Panc1 (cell line): Measurements from ENCODE around the gene TSC22D1. TPM values are rescaled to one million over a fixed set of nuclear protein-coding genes. Genes with fewer than 3 reads are reported as not detected.

Experiments
- ATAC-seq: fragments of 200-7000 bp; cut with Tn5 transposase; 2 replicates; pipeline ENCODE4 v1.9.1; 2020; ENCODE audit warnings: mild to moderate bottlenecking, moderate library complexity
- BruUV-seq: library from RNA; stranded (reverse); fragments of 400-500 nt; replicated peaks from 2 replicates; lab custom pipeline; 2021; lab: Mats Ljungman, UMichigan
- CTCF ChIA-PET: fragments of 300-600 bp; sonication (Branson Sonifier 250); formaldehyde crosslinking; loops from one replicate; lab custom pipeline; 2022; ENCODE audit warnings: antibody characterized with exemption; lab: Charles Lee
- POLR2A ChIA-PET: fragments of 300-600 bp; sonication (Branson Sonifier 250); formaldehyde crosslinking; loops from one replicate; lab custom pipeline; 2022; ENCODE audit warnings: antibody characterized with exemption; lab: Charles Lee
- DNase-seq: peaks from one replicate; pipeline ENCODE4 v3.0.0-alpha.2; 2010; ENCODE audit warnings: low read depth, low spot score
- H3K27ac ChIP-seq: 2 replicates; pipeline ENCODE4 v1.5.1; 2011; ENCODE audit warnings: mild to moderate bottlenecking, low read length, inconsistent platforms
- H3K27me3 ChIP-seq: fragments of 200-500 bp; sonication (Bioruptor generic); 2 replicates; pipeline ENCODE4 v1.6.0; 2014; ENCODE audit warnings: low read length, inconsistent platforms; ENCODE audit not compliant: control insufficient read depth, insufficient read depth
- H3K36me3 ChIP-seq: fragments of 200-500 bp; sonication (Bioruptor generic); 2 replicates; pipeline ENCODE4 v1.5.1; 2014; ENCODE audit warnings: inconsistent platforms, mild to moderate bottlenecking, low read length, moderate library complexity; ENCODE audit not compliant: control insufficient read depth, insufficient read depth
- H3K4me1 ChIP-seq: 2 replicates; pipeline ENCODE4 v1.5.1; 2011; ENCODE audit warnings: inconsistent platforms, mild to moderate bottlenecking, low read length, moderate library complexity; ENCODE audit not compliant: control insufficient read depth, insufficient read depth
- H3K4me3 ChIP-seq, 2 experiments: 2 replicates each; pipeline ENCODE4 v1.5.1; 2011 to 2012; ENCODE audit warnings: low read depth in 2 of 2, low read length in 2 of 2, mild to moderate bottlenecking in 2 of 2, inconsistent platforms in 1 of 2, moderate library complexity in 1 of 2
- H3K9me3 ChIP-seq: fragments of 200-500 bp; sonication (Bioruptor generic); 2 replicates; pipeline ENCODE4 v1.5.1; 2014; ENCODE audit warnings: low read depth, mild to moderate bottlenecking, inconsistent platforms, low read length, moderate library complexity; ENCODE audit not compliant: control insufficient read depth, insufficient read depth
- CTCF ChIP-seq: fragments of 450-650 bp; IDR thresholded peaks from 2 replicates; pipeline ENCODE4 v1.5.1; 2017; ENCODE audit warnings: mild to moderate bottlenecking
- POLR2AphosphoS5 ChIP-seq: IDR thresholded peaks from 2 replicates; pipeline ENCODE4 v1.6.1; 2012; ENCODE audit warnings: mild to moderate bottlenecking, low read depth, low read length, moderate library complexity
- SIN3A ChIP-seq: IDR thresholded peaks from 2 replicates; pipeline ENCODE4 v1.6.1; 2012; ENCODE audit warnings: low read depth, mild to moderate bottlenecking, low read length, moderate library complexity, borderline replicate concordance; ENCODE audit not compliant: insufficient read depth
- TCF7L2 ChIP-seq: IDR thresholded peaks from 2 replicates; pipeline ENCODE4 v1.6.1; 2011; ENCODE audit warnings: mild to moderate bottlenecking, low read depth, low read length, inconsistent platforms
- in situ Hi-C: cut with HindIII; loops from 2 replicates; pipeline ENCODE4 v1.10.0; 2016; ENCODE audit warnings: low sequenced_read_pairs, low pct_unique_long_range_greater_than_20kb
- intact Hi-C: fragments of 100-400 bp; cut with micrococcal nuclease; formaldehyde crosslinking; loops from one replicate; pipeline ENCODE4 v1.10.0; 2022; ENCODE audit not compliant: unreplicated experiment
- total RNA-seq: library from RNA; stranded (reverse); gene quantifications from one replicate; pipeline ENCODE4 v1.2.1, GENCODE V29; 2021; ENCODE audit not compliant: unreplicated experiment
- TF ChIP-seq, protein P1 (sequence below), 2 experiments: IDR thresholded peaks; 2 replicates each; pipeline ENCODE4 v1.6.1; 2011 to 2012; ENCODE audit warnings: low read depth in 2 of 2, control low read depth in 1 of 2, low read length in 1 of 2, mild to moderate bottlenecking in 1 of 2, moderate library complexity in 1 of 2; ENCODE audit not compliant: insufficient read depth in 1 of 2

Gene TSC22D1
- total RNA-seq, 1 experiment from 2014 or later = 31.8 TPM

DNA sequence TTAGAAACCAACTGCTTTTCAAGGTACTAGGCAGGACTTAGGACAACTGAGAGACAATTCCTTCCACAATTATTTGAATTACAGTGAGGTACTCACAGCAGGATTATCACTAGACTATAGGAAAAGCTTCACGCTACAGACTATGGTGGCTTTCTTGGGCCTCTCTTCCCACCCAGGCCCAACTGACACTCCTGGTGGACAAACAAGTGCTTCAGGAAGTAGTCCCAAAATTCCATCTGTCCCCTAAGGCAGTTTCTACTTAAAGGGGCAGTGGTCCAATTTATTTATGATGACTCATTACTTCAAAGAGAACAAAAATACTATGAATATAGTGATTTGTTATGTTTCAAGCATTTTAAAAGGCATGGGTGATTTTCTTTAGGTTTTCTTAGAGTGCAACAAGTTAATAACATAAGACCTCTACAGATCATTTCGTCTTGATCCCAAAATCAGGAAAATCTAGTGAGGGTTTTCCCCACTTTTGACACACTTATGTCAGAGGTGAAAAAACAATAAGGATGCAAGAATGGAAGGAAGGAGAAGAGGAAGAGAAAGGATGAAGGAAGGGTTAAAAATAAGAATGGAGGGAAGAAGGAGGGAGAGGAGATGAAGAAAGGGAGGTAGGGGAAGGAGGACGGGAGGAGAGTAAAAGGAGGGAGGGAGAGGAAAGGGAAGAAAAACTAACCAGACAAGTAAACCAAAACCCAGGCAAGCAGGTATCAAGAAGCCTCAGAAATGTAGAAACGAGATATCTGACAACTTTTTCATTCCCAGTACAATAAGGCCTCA, 101.8 kb downstream of the TSC22D1 start:
- Histone ChIP-seq H3K36me3 (no peaks in the 10 kb centered on the region), H3K9me3 (no peaks in the 10 kb centered on the region), H3K4me3 (no peak overlapping the region), H3K27me3 (no peaks in the 10 kb centered on the region), H3K27ac (no peak overlapping the region), H3K4me1 (peaks cover 6% of the 10 kb centered on the region; the same call in 1 of the 2 replicates)
- in situ Hi-C loops (loop anchor here (25.0 kb wide), 1 partner anchor 562 kb away; no protein-coding TSS in a partner anchor), intact Hi-C loops (loop anchor here (10.0 kb wide), 1 partner anchor 570 kb away; no protein-coding TSS in a partner anchor)
- CTCF ChIA-PET = interaction anchor here (0.6 kb wide), 1 partner anchor 39 kb away, joined by 6 read pairs; no protein-coding TSS in a partner anchor
- POLR2A ChIA-PET = interaction anchor here (0.6 kb wide), 1 partner anchor 9 kb away, joined by 4 read pairs; no protein-coding TSS in a partner anchor
- DNase-seq (no peak), ATAC-seq (no peak)
- TF ChIP-seq, protein P1, sequence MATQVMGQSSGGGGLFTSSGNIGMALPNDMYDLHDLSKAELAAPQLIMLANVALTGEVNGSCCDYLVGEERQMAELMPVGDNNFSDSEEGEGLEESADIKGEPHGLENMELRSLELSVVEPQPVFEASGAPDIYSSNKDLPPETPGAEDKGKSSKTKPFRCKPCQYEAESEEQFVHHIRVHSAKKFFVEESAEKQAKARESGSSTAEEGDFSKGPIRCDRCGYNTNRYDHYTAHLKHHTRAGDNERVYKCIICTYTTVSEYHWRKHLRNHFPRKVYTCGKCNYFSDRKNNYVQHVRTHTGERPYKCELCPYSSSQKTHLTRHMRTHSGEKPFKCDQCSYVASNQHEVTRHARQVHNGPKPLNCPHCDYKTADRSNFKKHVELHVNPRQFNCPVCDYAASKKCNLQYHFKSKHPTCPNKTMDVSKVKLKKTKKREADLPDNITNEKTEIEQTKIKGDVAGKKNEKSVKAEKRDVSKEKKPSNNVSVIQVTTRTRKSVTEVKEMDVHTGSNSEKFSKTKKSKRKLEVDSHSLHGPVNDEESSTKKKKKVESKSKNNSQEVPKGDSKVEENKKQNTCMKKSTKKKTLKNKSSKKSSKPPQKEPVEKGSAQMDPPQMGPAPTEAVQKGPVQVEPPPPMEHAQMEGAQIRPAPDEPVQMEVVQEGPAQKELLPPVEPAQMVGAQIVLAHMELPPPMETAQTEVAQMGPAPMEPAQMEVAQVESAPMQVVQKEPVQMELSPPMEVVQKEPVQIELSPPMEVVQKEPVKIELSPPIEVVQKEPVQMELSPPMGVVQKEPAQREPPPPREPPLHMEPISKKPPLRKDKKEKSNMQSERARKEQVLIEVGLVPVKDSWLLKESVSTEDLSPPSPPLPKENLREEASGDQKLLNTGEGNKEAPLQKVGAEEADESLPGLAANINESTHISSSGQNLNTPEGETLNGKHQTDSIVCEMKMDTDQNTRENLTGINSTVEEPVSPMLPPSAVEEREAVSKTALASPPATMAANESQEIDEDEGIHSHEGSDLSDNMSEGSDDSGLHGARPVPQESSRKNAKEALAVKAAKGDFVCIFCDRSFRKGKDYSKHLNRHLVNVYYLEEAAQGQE (IDR thresholded peaks at IDR 0.05; ENCODE audit: insufficient read depth in 1 of 2, low read depth in 2 of 2, low read length in 1 of 2) = no peak
- TF ChIP-seq SIN3A = no peak
- no peak for TF ChIP-seq POLR2AphosphoS5
- no peak for TF ChIP-seq CTCF
- TF ChIP-seq TCF7L2 = no peak
- no TSS peak for BruUV-seq

DNA sequence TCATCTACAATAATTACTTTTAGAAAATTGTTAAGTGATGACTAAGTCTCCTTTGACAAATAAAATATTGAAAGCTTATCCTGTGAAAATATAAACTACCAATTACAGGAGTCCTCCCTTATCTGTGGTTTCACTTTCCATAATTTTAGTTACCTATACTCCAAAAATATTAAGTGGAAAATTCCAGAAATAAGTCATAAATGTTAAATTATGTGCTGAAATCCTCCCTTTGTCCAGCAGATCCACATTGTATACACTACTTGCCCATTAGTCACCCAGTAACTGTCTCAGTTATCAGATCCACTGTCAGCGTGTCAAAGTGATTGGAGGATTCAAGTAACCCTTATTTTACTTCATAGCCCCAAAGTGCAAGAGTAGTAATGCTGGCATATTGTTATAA, 104.4 kb downstream of the TSC22D1 start:
- in situ Hi-C loops (loop anchor here (25.0 kb wide), 1 partner anchor 559 kb away; no protein-coding TSS in a partner anchor), intact Hi-C loops (loop anchor here (10.0 kb wide), 1 partner anchor 567 kb away; no protein-coding TSS in a partner anchor)
- POLR2A ChIA-PET = no interaction called here
- DNase-seq (no peak), ATAC-seq (no peak)
- no peak overlapping the region for H3K4me3 ChIP-seq
- BruUV-seq = no TSS peak
- CTCF ChIA-PET = no interaction called here
- no peaks in the 10 kb centered on the region for H3K9me3 ChIP-seq
- peaks cover 6% of the 10 kb centered on the region; the same call in 1 of the 2 replicates for H3K4me1 ChIP-seq
- no peaks in the 10 kb centered on the region for H3K36me3 ChIP-seq
- H3K27me3 ChIP-seq = no peaks in the 10 kb centered on the region
- H3K27ac ChIP-seq = no peak overlapping the region
- no peak for TF ChIP-seq SIN3A
- no peak for TF ChIP-seq POLR2AphosphoS5
- TF ChIP-seq TCF7L2 = no peak
- no peak for TF ChIP-seq CTCF
- TF ChIP-seq, protein P1 (IDR thresholded peaks at IDR 0.05; ENCODE audit: insufficient read depth in 1 of 2, low read depth in 2 of 2, low read length in 1 of 2) = no peak
